Calu3 (cell line): ENCODE results near the gene HHAT. TPM values are rescaled to one million over a fixed set of nuclear protein-coding genes. Genes with fewer than 3 reads are reported as not detected.

ENCODE experiments used
- BruUV-seq: library from RNA; stranded (reverse); fragments of 400-500 nt; replicated peaks from 2 replicates; lab custom pipeline; 2021; lab: Mats Ljungman, UMichigan
- CTCF ChIA-PET: fragments of 300-600 bp; sonication (Branson Sonifier 250); formaldehyde crosslinking; loops from one replicate; lab custom pipeline; 2022; ENCODE audit warnings: antibody characterized with exemption; lab: Charles Lee
- DNase-seq: peaks from one replicate; pipeline ENCODE4 v3.0.0; 2022
- H3K27ac Mint-ChIP-seq: one replicate; pipeline ENCODE4 v1.8.0; 2022; ENCODE audit warnings: mixed read lengths; ENCODE audit not compliant: unreplicated experiment
- H3K27me3 Mint-ChIP-seq: one replicate; pipeline ENCODE4 v1.8.0; 2022; ENCODE audit warnings: mixed read lengths; ENCODE audit not compliant: unreplicated experiment
- H3K36me3 Mint-ChIP-seq: one replicate; pipeline ENCODE4 v1.8.0; 2022; ENCODE audit warnings: mild to moderate bottlenecking, moderate library complexity, mixed read lengths; ENCODE audit not compliant: insufficient read depth, unreplicated experiment
- H3K4me1 Mint-ChIP-seq: one replicate; pipeline ENCODE4 v1.8.0; 2022; ENCODE audit warnings: mild to moderate bottlenecking, low read depth, mixed read lengths; ENCODE audit not compliant: unreplicated experiment
- H3K4me3 Mint-ChIP-seq: one replicate; pipeline ENCODE4 v1.8.0; 2022; ENCODE audit warnings: mild to moderate bottlenecking, low read depth, moderate library complexity, mixed read lengths; ENCODE audit not compliant: unreplicated experiment
- H3K9me3 Mint-ChIP-seq: one replicate; pipeline ENCODE4 v1.8.0; 2022; ENCODE audit warnings: low read depth, mixed read lengths; ENCODE audit not compliant: unreplicated experiment
- intact Hi-C: fragments of 100-400 bp; cut with micrococcal nuclease; formaldehyde crosslinking; loops from one replicate; pipeline ENCODE4 v1.10.0; 2022; ENCODE audit not compliant: unreplicated experiment
- total RNA-seq: library from RNA; stranded (reverse); gene quantifications from 2 replicates; pipeline ENCODE4 v1.2.3, GENCODE V29; 2022
- TF ChIP-seq, protein P1 (sequence below): fragments of 200-600 bp; IDR thresholded peaks from one replicate; pipeline ENCODE4 v1.8.0; 2022; ENCODE audit warnings: antibody characterized with exemption; ENCODE audit not compliant: unreplicated experiment

The HHAT gene
- total RNA-seq, 1 experiment from 2014 or later = 5.8 TPM

DNA sequence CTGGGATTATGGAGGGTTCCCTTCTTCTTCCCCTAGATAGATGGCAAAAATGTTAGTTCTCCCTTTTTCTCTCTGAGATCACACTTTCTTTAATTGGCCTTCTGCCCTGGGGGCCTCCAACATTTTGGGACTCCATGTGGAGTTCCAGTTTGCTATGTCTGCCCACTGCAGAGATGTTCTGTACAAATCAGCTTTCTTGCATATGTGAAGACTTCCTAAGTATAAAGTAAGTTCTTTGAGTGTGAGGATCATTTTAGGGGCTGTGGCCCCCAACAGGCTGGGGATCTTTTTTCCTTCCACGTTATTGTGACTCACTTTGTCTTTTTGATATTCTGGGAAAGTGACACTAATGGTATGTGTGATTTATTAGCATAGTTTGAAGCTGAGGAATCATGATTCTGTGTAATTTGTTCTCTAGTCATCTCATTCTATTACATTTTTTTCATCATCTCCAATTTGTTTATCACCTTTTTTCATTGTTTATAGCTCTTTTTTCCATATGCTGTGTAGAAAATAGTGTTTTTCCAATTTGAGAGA lies 48.2 kb downstream of the HHAT start:
- BruUV-seq = no TSS peak
- intact Hi-C loops = no loop called here
- CTCF ChIA-PET = no interaction called here
- Mint-ChIP-seq H3K27ac (no peak overlapping the region), H3K4me3 (no peak overlapping the region), H3K9me3 (no peaks in the 10 kb centered on the region), H3K27me3 (no peaks in the 10 kb centered on the region), H3K4me1 (peaks cover 21% of the 10 kb centered on the region), H3K36me3 (peaks cover 23% of the 10 kb centered on the region)
- TF ChIP-seq, protein P1, sequence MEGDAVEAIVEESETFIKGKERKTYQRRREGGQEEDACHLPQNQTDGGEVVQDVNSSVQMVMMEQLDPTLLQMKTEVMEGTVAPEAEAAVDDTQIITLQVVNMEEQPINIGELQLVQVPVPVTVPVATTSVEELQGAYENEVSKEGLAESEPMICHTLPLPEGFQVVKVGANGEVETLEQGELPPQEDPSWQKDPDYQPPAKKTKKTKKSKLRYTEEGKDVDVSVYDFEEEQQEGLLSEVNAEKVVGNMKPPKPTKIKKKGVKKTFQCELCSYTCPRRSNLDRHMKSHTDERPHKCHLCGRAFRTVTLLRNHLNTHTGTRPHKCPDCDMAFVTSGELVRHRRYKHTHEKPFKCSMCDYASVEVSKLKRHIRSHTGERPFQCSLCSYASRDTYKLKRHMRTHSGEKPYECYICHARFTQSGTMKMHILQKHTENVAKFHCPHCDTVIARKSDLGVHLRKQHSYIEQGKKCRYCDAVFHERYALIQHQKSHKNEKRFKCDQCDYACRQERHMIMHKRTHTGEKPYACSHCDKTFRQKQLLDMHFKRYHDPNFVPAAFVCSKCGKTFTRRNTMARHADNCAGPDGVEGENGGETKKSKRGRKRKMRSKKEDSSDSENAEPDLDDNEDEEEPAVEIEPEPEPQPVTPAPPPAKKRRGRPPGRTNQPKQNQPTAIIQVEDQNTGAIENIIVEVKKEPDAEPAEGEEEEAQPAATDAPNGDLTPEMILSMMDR = no peak
- no peak for DNase-seq

DNA sequence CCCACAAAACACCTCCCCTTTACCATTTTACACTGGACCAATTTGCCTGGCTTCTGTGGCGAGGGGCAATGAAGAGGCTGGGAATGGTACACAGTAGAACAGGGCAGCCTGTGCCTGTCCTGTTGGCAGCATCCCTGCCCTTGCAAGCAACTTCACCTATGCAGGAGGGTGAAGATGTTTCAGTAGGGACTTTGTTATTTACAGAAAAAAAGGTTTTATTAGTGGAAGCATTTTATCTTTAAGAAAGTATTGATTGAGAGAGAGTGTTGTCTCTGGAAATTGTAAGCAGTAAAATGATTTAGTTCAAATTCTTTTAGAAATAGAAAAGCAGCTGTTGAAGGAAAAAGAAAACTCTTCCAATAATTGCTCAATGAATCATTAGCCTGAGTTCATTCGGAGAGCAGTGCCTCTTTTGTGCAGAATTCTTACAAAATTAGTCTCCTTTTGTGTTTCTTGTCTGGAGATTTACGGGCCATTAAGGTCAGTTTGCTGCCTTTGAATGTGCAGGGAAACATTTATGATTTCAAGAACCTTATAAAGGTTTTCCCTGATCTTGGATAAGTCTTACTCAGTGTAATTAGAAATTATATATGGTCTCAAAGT lies 49.1 kb downstream of the HHAT start:
- no TSS peak for BruUV-seq
- no peak overlapping the region for H3K27ac Mint-ChIP-seq
- intact Hi-C loops = no loop called here
- no peak for DNase-seq
- CTCF ChIA-PET = no interaction called here
- no peaks in the 10 kb centered on the region for H3K9me3 Mint-ChIP-seq
- TF ChIP-seq, protein P1 = no peak
- H3K4me1 Mint-ChIP-seq = peaks cover 18% of the 10 kb centered on the region
- H3K27me3 Mint-ChIP-seq = no peaks in the 10 kb centered on the region
- no peak overlapping the region for H3K4me3 Mint-ChIP-seq
- peaks cover 21% of the 10 kb centered on the region for H3K36me3 Mint-ChIP-seq

DNA sequence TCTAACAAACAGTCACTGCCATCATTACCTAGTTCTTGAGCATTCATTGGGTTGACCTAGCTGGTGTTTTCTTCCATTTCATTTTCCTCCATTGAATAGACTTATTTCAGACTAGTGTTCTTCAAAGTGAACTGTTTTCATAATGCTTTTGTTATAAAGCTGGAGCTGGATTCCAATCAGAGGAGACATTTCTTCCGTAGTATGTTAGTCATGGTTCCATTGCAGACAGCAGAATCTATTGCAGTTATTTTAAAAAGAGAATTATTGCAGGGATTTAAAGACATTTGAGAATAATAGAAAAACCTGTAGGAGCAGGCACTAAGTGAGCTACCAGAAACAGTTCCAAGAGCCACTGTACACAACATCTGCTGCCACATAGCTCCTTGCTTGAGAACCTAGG lies 50.0 kb downstream of the HHAT start:
- TF ChIP-seq, protein P1 = no peak
- CTCF ChIA-PET = interaction anchor here (0.9 kb wide), 1 partner anchor 15 kb away, joined by 3 read pairs; no protein-coding TSS in a partner anchor
- peaks cover 9% of the 10 kb centered on the region for H3K4me1 Mint-ChIP-seq
- intact Hi-C loops = no loop called here
- no peak for DNase-seq
- BruUV-seq = no TSS peak
- no peaks in the 10 kb centered on the region for H3K27me3 Mint-ChIP-seq
- peaks cover 12% of the 10 kb centered on the region for H3K36me3 Mint-ChIP-seq
- no peak overlapping the region for H3K4me3 Mint-ChIP-seq
- H3K9me3 Mint-ChIP-seq = no peaks in the 10 kb centered on the region
- no peak overlapping the region for H3K27ac Mint-ChIP-seq

DNA sequence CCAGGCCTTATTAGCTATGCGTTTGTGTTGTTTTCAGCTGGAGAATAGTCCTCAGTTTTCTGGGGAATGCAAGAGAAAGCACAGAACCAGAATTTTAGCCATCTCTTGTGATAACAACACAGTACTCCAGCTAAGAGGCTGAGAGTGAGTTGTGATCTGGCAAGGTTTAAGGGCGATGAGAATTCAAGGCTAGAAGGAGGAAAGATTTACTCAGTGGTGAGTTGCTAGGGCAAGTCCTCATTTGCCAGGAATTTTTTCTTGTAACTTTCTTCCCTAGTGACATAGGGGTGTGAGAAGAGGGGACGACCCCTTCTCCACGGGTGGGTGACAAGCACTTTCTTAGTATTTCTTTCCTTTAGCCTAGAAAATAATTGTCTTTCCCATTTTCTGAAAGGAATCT lies 53.2 kb downstream of the HHAT start:
- CTCF ChIA-PET = no interaction called here
- no peaks in the 10 kb centered on the region for H3K36me3 Mint-ChIP-seq
- intact Hi-C loops = no loop called here
- no peaks in the 10 kb centered on the region for H3K27me3 Mint-ChIP-seq
- peaks cover 11% of the 10 kb centered on the region for H3K4me1 Mint-ChIP-seq
- H3K27ac Mint-ChIP-seq = no peak overlapping the region
- TF ChIP-seq, protein P1 = no peak
- BruUV-seq = no TSS peak
- no peaks in the 10 kb centered on the region for H3K9me3 Mint-ChIP-seq
- no peak for DNase-seq
- no peak overlapping the region for H3K4me3 Mint-ChIP-seq
